OCI-LY7 (cell line): Measurements from ENCODE around the gene RAB44.

Experiments
- CTCF ChIP-seq: fragments of 200-600 bp; sonication (generic); conservative IDR thresholded peaks from 2 replicates; pipeline ENCODE4 v1.5.1; 2014; ENCODE audit warnings: mild to moderate bottlenecking, antibody characterized with exemption, low read length, moderate library complexity, mixed read lengths
- EZH2phosphoT487 ChIP-seq: fragments of 200-600 bp; sonication (generic); IDR thresholded peaks from 2 replicates; pipeline ENCODE4 v1.6.1; 2018; ENCODE audit warnings: low read depth, borderline replicate concordance, mild to moderate bottlenecking, mixed run types, antibody characterized with exemption, low read length, moderate library complexity, mixed read lengths

- TF ChIP-seq CTCF (no peak), EZH2phosphoT487 (no peak)
Measured at GRCh38 chr6:36671687-36672375, 25.8 kb upstream of the RAB44 start.
